Uterus (tissue), 4 donors: ENCODE results near the gene SLC26A2. TPM values are rescaled to one million over a fixed set of nuclear protein-coding genes. Genes with fewer than 3 reads are reported as not detected.

Source experiments
- DNase-seq, 2 donors: peaks; one replicate each; pipeline ENCODE4 v3.0.0-alpha.2; 2019 to 2020
- H3K27ac ChIP-seq, 2 donors: fragments of 200-600 bp; sonication (generic); 1 replicate in 1 of 2; 2 replicates in 1 of 2; pipeline ENCODE4 v1.5.1; 2016 to 2018
- H3K27me3 ChIP-seq, 2 donors: fragments of 200-600 bp; sonication (generic); one replicate each; pipeline ENCODE4 v1.5.1; 2018 to 2019; ENCODE audit warnings: control low read depth in 1 of 2
- H3K36me3 ChIP-seq, 2 donors: fragments of 200-600 bp; sonication (generic); one replicate each; pipeline ENCODE4 v1.5.1; 2019; ENCODE audit warnings: control low read depth in 1 of 2
- H3K4me1 ChIP-seq, 2 donors: fragments of 200-600 bp; sonication (generic); one replicate each; pipeline ENCODE4 v1.5.1; 2018 to 2019; ENCODE audit warnings: control low read depth in 1 of 2
- H3K4me3 ChIP-seq, 2 donors: fragments of 200-600 bp; sonication (generic); 1 replicate in 1 of 2; 2 replicates in 1 of 2; pipeline ENCODE4 v1.5.1; 2018 to 2019; ENCODE audit warnings: mild to moderate bottlenecking in 1 of 2
- H3K9me3 ChIP-seq, 2 donors: fragments of 200-600 bp; sonication (generic); one replicate each; pipeline ENCODE4 v1.5.1; 2019; ENCODE audit warnings: control low read depth in 1 of 2
- POLR2A ChIP-seq, 2 donors: fragments of 450-650 bp; IDR thresholded peaks; one replicate each; pipeline ENCODE4 v1.6.1; 2016; ENCODE audit warnings: antibody characterized with exemption in 2 of 2, mild to moderate bottlenecking in 1 of 2, moderate library complexity in 1 of 2
- intact Hi-C: fragments of 100-400 bp; cut with DNase I; formaldehyde crosslinking; loops from one replicate; pipeline ENCODE4 v1.15.1; 2023; ENCODE audit warnings: low total_unique reads
- small RNA-seq: library from RNA; depleted of rRNA; stranded (forward); fragments of <200 nt; gene quantifications from one replicate; pipeline ENCODE3, GENCODE V24; 2016
- total RNA-seq, 4 donors: library from RNA; depleted of rRNA in 3 of 4; stranded (reverse); fragments of >200 nt in 3 of 4; gene quantifications; one replicate each; pipeline versions ENCODE4 v1.1.0 to v1.2.4, GENCODE V29; 2014 to 2023
- TF ChIP-seq, protein P1 (sequence below), 4 experiments: fragments of 200-600 bp in 2 of 4; fragments of 450-650 bp in 2 of 4; sonication (generic) in 2 of 4; IDR thresholded peaks; one replicate each; pipeline ENCODE4 v1.5.1; 2016 to 2019; ENCODE audit warnings: antibody characterized with exemption in 4 of 4, mild to moderate bottlenecking in 2 of 4, moderate library complexity in 1 of 4
- donor health status: DM: yes; HTN: yes; CAD: no.

Gene SLC26A2
- total RNA-seq, 4 donors from 2014 or later = 4.6 to 42.9 (median 15.6) TPM

DNA sequence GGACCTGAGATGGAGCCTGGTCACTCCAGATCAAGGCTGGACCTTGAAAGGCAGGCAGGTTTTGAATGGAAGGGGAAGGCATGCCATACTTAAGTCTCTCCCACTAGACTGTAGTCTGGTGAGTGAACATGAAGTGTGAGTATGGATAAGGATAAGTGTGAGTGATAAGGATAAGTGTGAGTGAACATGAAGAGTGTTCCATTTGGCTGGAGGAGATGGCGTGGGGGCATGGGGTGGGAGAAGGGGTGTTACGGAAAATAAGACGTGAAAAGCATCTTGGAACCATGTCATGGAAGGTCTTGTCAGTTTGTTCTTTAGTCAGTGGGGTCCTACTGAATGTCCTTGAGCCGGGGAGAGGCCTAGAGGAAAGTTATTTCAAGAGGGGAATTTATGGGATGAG, 72.8 kb downstream of the SLC26A2 start:
- no peak overlapping the region for H3K27ac ChIP-seq
- no peaks in the 10 kb centered on the region for H3K4me1 ChIP-seq
- intact Hi-C loops = no loop called here
- DNase-seq = no peak
- H3K27me3 ChIP-seq = no peaks in the 10 kb centered on the region
- H3K36me3 ChIP-seq = no peaks in the 10 kb centered on the region
- H3K4me3 ChIP-seq = no peak overlapping the region
- H3K9me3 ChIP-seq = no peaks in the 10 kb centered on the region
- TF ChIP-seq, protein P1, sequence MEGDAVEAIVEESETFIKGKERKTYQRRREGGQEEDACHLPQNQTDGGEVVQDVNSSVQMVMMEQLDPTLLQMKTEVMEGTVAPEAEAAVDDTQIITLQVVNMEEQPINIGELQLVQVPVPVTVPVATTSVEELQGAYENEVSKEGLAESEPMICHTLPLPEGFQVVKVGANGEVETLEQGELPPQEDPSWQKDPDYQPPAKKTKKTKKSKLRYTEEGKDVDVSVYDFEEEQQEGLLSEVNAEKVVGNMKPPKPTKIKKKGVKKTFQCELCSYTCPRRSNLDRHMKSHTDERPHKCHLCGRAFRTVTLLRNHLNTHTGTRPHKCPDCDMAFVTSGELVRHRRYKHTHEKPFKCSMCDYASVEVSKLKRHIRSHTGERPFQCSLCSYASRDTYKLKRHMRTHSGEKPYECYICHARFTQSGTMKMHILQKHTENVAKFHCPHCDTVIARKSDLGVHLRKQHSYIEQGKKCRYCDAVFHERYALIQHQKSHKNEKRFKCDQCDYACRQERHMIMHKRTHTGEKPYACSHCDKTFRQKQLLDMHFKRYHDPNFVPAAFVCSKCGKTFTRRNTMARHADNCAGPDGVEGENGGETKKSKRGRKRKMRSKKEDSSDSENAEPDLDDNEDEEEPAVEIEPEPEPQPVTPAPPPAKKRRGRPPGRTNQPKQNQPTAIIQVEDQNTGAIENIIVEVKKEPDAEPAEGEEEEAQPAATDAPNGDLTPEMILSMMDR (IDR thresholded peaks at IDR 0.05) = no peak
- no peak for TF ChIP-seq POLR2A (IDR thresholded peaks at IDR 0.05)

DNA sequence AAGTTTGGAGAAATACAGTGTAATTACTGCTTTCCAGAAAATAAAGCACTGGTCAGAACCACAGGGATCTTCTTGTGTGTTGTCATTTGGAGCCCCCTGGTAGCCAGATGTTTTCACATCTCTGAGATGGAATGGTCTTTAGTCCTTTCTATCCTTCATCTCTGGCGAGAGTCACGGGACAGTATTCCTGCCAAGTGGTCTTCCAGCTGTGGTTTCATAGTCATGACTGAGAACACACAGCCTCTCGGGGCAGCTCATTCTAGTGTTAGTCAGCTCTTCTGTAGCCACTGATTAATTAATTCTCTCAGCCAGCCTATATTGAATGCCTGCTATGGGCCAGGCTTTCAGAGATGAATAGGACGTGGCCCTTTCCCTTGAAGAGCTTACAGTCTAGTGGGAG, 74.1 kb downstream of the SLC26A2 start:
- Histone ChIP-seq H3K4me1 (no peaks in the 10 kb centered on the region), H3K27ac (no peak overlapping the region), H3K9me3 (no peaks in the 10 kb centered on the region), H3K36me3 (no peaks in the 10 kb centered on the region), H3K27me3 (no peaks in the 10 kb centered on the region), H3K4me3 (no peak overlapping the region)
- TF ChIP-seq POLR2A (IDR thresholded peaks at IDR 0.05) = no peak
- TF ChIP-seq, protein P1 (IDR thresholded peaks at IDR 0.05) = no peak
- DNase-seq = peak in 1 of 2 donors; percentile 46
- intact Hi-C loops = no loop called here

DNA sequence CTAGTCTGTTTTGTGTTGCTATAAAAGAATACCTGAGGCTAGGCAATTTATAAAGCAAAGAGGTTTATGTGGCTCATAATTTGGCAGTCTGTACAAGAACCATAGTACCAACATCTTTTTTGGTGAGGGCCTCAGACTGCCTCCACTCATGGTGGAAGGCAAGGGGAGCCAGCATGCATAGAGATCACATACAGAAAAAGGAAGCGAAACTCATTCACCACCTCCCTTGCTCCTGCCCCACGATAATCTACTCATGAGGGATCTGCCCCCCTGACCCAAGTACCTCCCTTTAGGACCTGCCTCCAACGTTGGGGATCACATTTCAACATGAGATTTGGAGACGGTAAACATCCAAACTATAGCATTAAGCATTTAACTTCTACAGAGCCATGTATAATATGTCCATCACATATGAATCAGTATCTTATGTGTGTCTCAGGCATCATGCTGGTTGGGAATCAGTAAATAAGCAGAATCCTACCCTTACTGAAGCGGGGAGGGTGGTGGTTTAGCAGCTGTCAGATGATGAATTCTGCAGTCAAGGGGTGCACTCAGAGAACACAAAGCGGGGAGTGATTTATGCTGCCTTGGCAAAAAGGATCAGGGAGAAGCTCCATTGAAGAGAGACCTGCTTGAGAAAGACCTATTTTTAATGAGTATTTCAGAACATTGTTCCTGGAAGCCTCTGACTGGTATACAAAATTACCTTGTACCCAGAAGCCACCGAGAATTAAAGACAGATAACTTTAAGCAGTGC, 74.8 kb downstream of the SLC26A2 start:
- H3K27me3 ChIP-seq = no peaks in the 10 kb centered on the region
- intact Hi-C loops = no loop called here

DNA sequence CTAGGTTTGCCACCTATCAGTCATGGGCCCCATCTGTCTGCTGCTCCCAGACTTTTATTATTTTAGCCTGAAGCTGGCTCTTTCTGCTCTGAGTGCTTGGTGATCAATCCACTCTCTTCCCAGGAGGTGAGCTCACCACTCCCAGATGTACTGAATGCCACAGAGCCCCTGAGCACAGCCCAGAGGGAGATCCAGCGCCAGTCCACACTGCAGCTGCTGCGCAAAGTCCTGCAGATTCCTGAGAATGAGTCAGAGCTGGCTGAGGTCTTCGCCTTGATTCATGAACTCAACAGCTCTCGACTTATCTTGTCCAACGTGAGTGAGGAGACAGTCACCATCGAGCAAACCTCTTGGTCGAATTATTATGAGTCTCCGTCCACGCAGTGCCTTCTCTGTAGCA, 76.0 kb downstream of the SLC26A2 start:
- Histone ChIP-seq H3K9me3 (no peaks in the 10 kb centered on the region), H3K4me1 (no peaks in the 10 kb centered on the region), H3K36me3 (no peaks in the 10 kb centered on the region), H3K27me3 (no peaks in the 10 kb centered on the region), H3K27ac (peak overlapping the region; percentile 33 to 40), H3K4me3 (no peak overlapping the region)
- TF ChIP-seq, protein P1 (IDR thresholded peaks at IDR 0.05) = no peak
- no peak for TF ChIP-seq POLR2A (IDR thresholded peaks at IDR 0.05)
- peak; percentile 55 to 67 for DNase-seq
- intact Hi-C loops = no loop called here

More for the DNA sequence above, 74.8 kb downstream of the SLC26A2 start:
- Histone ChIP-seq H3K9me3 (no peaks in the 10 kb centered on the region), H3K36me3 (no peaks in the 10 kb centered on the region), H3K4me1 (no peaks in the 10 kb centered on the region), H3K27ac (no peak overlapping the region), H3K4me3 (no peak overlapping the region)
- TF ChIP-seq, protein P1 (IDR thresholded peaks at IDR 0.05) = no peak
- TF ChIP-seq POLR2A (IDR thresholded peaks at IDR 0.05) = no peak
- DNase-seq = no peak

Small RNAs within 50 kb of the gene (small RNA-seq; reads per million reads assigned to genes)
- not detected for gene RF00019

Other genes with a start within 250 kb of the SLC26A2 start
- 10 to 100 TPM in 1 of 4 donors, 1 to 10 TPM in 2, under 1 TPM in 1; 0.88 to 17.7 (median 1.9) TPM for gene PPARGC1B, start 230.4 kb upstream of the SLC26A2 start, total RNA-seq
- under 1 TPM in 1 of 4 donors, not detected in 3; 0.07 TPM for gene PDE6A, start 16.0 kb upstream of the SLC26A2 start, total RNA-seq
- 1 to 10 TPM; 1.2 to 6.8 (median 2.7) TPM for gene TIGD6, start 39.9 kb downstream of the SLC26A2 start, total RNA-seq
- 10 to 100 TPM; 19.0 to 43.4 (median 30.2) TPM for gene HMGXB3, start 40.0 kb downstream of the SLC26A2 start, total RNA-seq
- 10 to 100 TPM in 3 of 4 donors, 1 to 10 TPM in 1; 1.0 to 42.9 (median 22.8) TPM for gene CSF1R, start 125.8 kb downstream of the SLC26A2 start, total RNA-seq
- 100 to 1,000 TPM in 3 of 4 donors, 10 to 100 TPM in 1; 60.2 to 378 (median 235) TPM for gene PDGFRB, start 195.1 kb downstream of the SLC26A2 start, total RNA-seq
- under 1 TPM; 0.29 to 0.77 (median 0.38) TPM for gene CDX1, start 206.0 kb downstream of the SLC26A2 start, total RNA-seq
- not detected for gene SLC6A7, start 229.3 kb downstream of the SLC26A2 start, total RNA-seq